Measurements from ENCODE around the gene ISLR2.

- TF ChIP-seq EP300 (IDR thresholded peaks at IDR 0.05) = no peak
- TF ChIP-seq, protein P1, sequence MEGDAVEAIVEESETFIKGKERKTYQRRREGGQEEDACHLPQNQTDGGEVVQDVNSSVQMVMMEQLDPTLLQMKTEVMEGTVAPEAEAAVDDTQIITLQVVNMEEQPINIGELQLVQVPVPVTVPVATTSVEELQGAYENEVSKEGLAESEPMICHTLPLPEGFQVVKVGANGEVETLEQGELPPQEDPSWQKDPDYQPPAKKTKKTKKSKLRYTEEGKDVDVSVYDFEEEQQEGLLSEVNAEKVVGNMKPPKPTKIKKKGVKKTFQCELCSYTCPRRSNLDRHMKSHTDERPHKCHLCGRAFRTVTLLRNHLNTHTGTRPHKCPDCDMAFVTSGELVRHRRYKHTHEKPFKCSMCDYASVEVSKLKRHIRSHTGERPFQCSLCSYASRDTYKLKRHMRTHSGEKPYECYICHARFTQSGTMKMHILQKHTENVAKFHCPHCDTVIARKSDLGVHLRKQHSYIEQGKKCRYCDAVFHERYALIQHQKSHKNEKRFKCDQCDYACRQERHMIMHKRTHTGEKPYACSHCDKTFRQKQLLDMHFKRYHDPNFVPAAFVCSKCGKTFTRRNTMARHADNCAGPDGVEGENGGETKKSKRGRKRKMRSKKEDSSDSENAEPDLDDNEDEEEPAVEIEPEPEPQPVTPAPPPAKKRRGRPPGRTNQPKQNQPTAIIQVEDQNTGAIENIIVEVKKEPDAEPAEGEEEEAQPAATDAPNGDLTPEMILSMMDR (IDR thresholded peaks at IDR 0.05) = no peak
These were observed 25.5 kb downstream of the ISLR2 start for GRCh38 chr15:74155766-74156417.
